HepG2 (cell line): ENCODE data around the gene CERS3. TPM values are rescaled to one million over a fixed set of nuclear protein-coding genes. Genes with fewer than 3 reads are reported as not detected.

ENCODE experiments used
- AGO2 ChIP-seq: fragments of 200-400 bp; formaldehyde crosslinking; optimal IDR thresholded peaks from 2 replicates; pipeline ENCODE3; 2017; ENCODE audit warnings: mild to moderate bottlenecking, low read depth, low read length, moderate library complexity
- ATF7 ChIP-seq, 2 experiments: fragments of 450-650 bp in 1 of 2; sonication (generic) in 1 of 2; formaldehyde crosslinking in 1 of 2; IDR thresholded peaks; 2 replicates each; pipeline versions ENCODE4 v1.4.0 to v1.6.1; 2016 to 2020; ENCODE audit warnings: antibody characterized with exemption in 1 of 2, mild to moderate bottlenecking in 1 of 2, missing genetic modification reagents in 1 of 2
- DPF2 ChIP-seq: sonication (generic); formaldehyde crosslinking; IDR thresholded peaks from 2 replicates; pipeline ENCODE4 v1.4.0; 2020; ENCODE audit warnings: mild to moderate bottlenecking, low read depth, missing genetic modification reagents, borderline replicate concordance
- HMGA1 ChIP-seq: sonication (generic); formaldehyde crosslinking; conservative IDR thresholded peaks from 2 replicates; pipeline ENCODE4 v1.4.0; 2020; ENCODE audit warnings: missing genetic modification reagents
- IRX3 ChIP-seq: sonication (generic); formaldehyde crosslinking; IDR thresholded peaks from 2 replicates; pipeline ENCODE4 v1.8.1; 2023; ENCODE audit warnings: mild to moderate bottlenecking, low read depth, missing genetic modification reagents, borderline replicate concordance
- LCORL ChIP-seq, 2 experiments: fragments of 450-650 bp in 1 of 2; sonication (generic) in 1 of 2; formaldehyde crosslinking in 1 of 2; IDR thresholded peaks; 2 replicates each; pipeline versions ENCODE4 v1.5.0 to v1.6.1; 2017 to 2020; ENCODE audit warnings: antibody characterized with exemption in 1 of 2, missing genetic modification reagents in 1 of 2
- NR2C2 ChIP-seq: sonication (generic); formaldehyde crosslinking; IDR thresholded peaks from 2 replicates; pipeline ENCODE4 v1.4.0; 2020; ENCODE audit warnings: missing genetic modification reagents, mild to moderate bottlenecking, moderate library complexity, borderline replicate concordance
- ONECUT2 ChIP-seq: sonication (generic); formaldehyde crosslinking; IDR thresholded peaks from 2 replicates; pipeline ENCODE4 v1.4.0; 2020; ENCODE audit warnings: missing genetic modification reagents
- SMAD3 ChIP-seq: sonication (generic); formaldehyde crosslinking; IDR thresholded peaks from 2 replicates; pipeline ENCODE4 v1.4.0; 2020; ENCODE audit warnings: missing genetic modification reagents
- SOX6 ChIP-seq, 2 experiments: fragments of 450-650 bp in 1 of 2; sonication (generic) in 1 of 2; formaldehyde crosslinking in 1 of 2; IDR thresholded peaks; 2 replicates each; pipeline versions ENCODE4 v1.4.0 to v1.6.1; 2017 to 2020; ENCODE audit warnings: antibody characterized with exemption in 1 of 2, mild to moderate bottlenecking in 1 of 2, missing genetic modification reagents in 1 of 2
- ZFP36L2 ChIP-seq: sonication (generic); formaldehyde crosslinking; IDR thresholded peaks from 2 replicates; pipeline ENCODE4 v1.4.0; 2020; ENCODE audit warnings: missing genetic modification reagents
- ZFP82 ChIP-seq: sonication (generic); formaldehyde crosslinking; IDR thresholded peaks from 2 replicates; pipeline ENCODE4 v1.5.1; 2020; ENCODE audit warnings: mild to moderate bottlenecking, missing genetic modification reagents, borderline replicate concordance
- ZNF10 ChIP-seq: sonication (generic); formaldehyde crosslinking; IDR thresholded peaks from 2 replicates; pipeline ENCODE4 v1.4.0; 2020; ENCODE audit warnings: mild to moderate bottlenecking, low read depth, missing genetic modification reagents, borderline replicate concordance
- polyA plus RNA-seq, 8 experiments: library from polyadenylated mRNA; depleted of rRNA in 3 of 8; stranded (reverse) in 7 of 8; unstranded in 1 of 8; fragments of >200 nt; fragmentation: Illumina TruSeq in 4 of 8; extraction: Trizol in 4 of 8; gene quantifications; 2 replicates each; pipeline versions ENCODE4 v1.2.1 to v1.2.3, GENCODE V29; 2011 to 2016; ENCODE audit warnings: low read depth in 4 of 8, missing spikeins in 1 of 8, mixed read lengths in 1 of 8; ENCODE audit not compliant: insufficient read depth in 1 of 8
- total RNA-seq, 5 experiments: library from RNA; depleted of rRNA; stranded (reverse); fragments of >200 nt; fragmentation: Illumina TruSeq; extraction: Trizol; gene quantifications; 2 replicates each; pipeline ENCODE4 v1.2.3, GENCODE V29; 2016; ENCODE audit warnings: low read depth in 1 of 5
- TF ChIP-seq, protein P1 (sequence below): sonication (generic); formaldehyde crosslinking; IDR thresholded peaks from 2 replicates; pipeline ENCODE4 v1.4.0; 2020; ENCODE audit warnings: missing genetic modification reagents
- TF ChIP-seq, protein P2 (sequence below): sonication (generic); formaldehyde crosslinking; IDR thresholded peaks from 2 replicates; pipeline ENCODE4 v1.4.0; 2020; ENCODE audit warnings: missing genetic modification reagents, borderline replicate concordance
- TF ChIP-seq, protein P3 (sequence below), 2 experiments: sonication (generic) in 1 of 2; formaldehyde crosslinking in 1 of 2; IDR thresholded peaks; 2 replicates each; pipeline versions ENCODE4 v1.6.1 to v1.9.0; 2014 to 2022; ENCODE audit warnings: antibody characterized with exemption in 1 of 2, borderline replicate concordance in 1 of 2, inconsistent platforms in 1 of 2, low read depth in 1 of 2, missing genetic modification reagents in 1 of 2
- TF ChIP-seq, protein P4 (sequence below): IDR thresholded peaks from 2 replicates; pipeline ENCODE4 v1.6.1; 2016; ENCODE audit warnings: missing compliant biosample characterization, missing genetic modification reagents, borderline replicate concordance

CERS3 gene
- total and polyA plus RNA-seq, 2 of the 13 experiments (the other 11 are each of a cell fraction or from before 2014, with no cell fraction given) = not detected

DNA sequence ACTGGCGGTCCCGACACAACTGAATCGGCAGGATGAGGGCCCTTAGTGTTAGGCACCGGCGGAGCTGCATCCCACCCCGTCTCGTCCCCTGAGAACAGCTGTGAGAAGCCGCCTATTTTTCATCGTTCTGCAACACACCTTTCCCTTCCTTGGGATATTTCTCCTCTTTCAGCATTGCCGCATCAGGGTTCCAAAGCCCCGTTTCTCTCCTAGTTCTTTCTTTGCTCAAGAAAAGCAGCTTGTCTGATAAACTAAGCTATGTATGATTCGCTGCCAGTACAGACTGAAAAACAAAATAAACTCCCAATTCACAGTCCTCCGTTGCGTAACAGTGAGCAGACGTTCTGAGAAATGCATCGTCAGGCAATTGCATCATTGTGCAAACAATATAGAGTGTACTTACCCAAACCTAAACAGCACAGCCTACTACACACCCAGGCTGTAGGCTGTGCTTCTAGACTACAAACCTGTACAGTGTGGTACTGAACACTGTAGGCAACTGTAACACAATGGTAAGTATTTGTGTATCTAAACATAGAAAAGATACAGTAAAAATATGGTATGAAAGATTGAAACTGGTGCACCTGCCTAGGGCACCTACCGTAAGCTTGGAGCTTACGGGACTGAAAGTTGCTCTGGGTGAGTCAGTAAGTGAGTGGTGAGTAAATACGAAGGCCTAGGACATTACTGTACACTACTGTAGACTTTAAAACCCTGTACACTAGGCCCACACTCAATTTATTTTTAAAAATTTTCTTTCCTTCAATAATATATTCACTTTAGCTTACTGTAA, 178.1 kb downstream of the CERS3 start (continued):
- TF ChIP-seq DPF2 (peak; percentile 72; the same call in 1 of the 2 replicates), ZFP36L2 (CRISPR knock-in tag) (no peak), LCORL (IDR thresholded peaks at IDR 0.05) (0 out of 2 replicates have a peak, but pooled peaks have one; percentile 13), LCORL (CRISPR knock-in tag; IDR thresholded peaks at IDR 0.05) (peak; percentile 90), ZNF10 (CRISPR knock-in tag) (no peak), ATF7 (IDR thresholded peaks at IDR 0.05) (peak; percentile 67), ATF7 (CRISPR knock-in tag; IDR thresholded peaks at IDR 0.05) (peak; percentile 92), SOX6 (IDR thresholded peaks at IDR 0.05) (no peak), SOX6 (CRISPR knock-in tag; IDR thresholded peaks at IDR 0.05) (peak; percentile 76), HMGA1 (CRISPR knock-in tag) (no peak), AGO2 (no peak), IRX3 (no peak), SMAD3 (CRISPR knock-in tag) (0 out of 2 replicates have a peak, but pooled peaks have one; percentile 43), NR2C2 (CRISPR knock-in tag) (no peak), ZFP82 (CRISPR knock-in tag) (no peak), ONECUT2 (CRISPR knock-in tag) (no peak)
- TF ChIP-seq, protein P1, sequence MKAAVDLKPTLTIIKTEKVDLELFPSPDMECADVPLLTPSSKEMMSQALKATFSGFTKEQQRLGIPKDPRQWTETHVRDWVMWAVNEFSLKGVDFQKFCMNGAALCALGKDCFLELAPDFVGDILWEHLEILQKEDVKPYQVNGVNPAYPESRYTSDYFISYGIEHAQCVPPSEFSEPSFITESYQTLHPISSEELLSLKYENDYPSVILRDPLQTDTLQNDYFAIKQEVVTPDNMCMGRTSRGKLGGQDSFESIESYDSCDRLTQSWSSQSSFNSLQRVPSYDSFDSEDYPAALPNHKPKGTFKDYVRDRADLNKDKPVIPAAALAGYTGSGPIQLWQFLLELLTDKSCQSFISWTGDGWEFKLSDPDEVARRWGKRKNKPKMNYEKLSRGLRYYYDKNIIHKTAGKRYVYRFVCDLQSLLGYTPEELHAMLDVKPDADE (CRISPR knock-in tag) = no peak
- TF ChIP-seq, protein P2, sequence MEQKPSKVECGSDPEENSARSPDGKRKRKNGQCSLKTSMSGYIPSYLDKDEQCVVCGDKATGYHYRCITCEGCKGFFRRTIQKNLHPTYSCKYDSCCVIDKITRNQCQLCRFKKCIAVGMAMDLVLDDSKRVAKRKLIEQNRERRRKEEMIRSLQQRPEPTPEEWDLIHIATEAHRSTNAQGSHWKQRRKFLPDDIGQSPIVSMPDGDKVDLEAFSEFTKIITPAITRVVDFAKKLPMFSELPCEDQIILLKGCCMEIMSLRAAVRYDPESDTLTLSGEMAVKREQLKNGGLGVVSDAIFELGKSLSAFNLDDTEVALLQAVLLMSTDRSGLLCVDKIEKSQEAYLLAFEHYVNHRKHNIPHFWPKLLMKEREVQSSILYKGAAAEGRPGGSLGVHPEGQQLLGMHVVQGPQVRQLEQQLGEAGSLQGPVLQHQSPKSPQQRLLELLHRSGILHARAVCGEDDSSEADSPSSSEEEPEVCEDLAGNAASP (CRISPR knock-in tag) = peak; percentile 58; the same call in 1 of the 2 replicates
- TF ChIP-seq, protein P3, sequence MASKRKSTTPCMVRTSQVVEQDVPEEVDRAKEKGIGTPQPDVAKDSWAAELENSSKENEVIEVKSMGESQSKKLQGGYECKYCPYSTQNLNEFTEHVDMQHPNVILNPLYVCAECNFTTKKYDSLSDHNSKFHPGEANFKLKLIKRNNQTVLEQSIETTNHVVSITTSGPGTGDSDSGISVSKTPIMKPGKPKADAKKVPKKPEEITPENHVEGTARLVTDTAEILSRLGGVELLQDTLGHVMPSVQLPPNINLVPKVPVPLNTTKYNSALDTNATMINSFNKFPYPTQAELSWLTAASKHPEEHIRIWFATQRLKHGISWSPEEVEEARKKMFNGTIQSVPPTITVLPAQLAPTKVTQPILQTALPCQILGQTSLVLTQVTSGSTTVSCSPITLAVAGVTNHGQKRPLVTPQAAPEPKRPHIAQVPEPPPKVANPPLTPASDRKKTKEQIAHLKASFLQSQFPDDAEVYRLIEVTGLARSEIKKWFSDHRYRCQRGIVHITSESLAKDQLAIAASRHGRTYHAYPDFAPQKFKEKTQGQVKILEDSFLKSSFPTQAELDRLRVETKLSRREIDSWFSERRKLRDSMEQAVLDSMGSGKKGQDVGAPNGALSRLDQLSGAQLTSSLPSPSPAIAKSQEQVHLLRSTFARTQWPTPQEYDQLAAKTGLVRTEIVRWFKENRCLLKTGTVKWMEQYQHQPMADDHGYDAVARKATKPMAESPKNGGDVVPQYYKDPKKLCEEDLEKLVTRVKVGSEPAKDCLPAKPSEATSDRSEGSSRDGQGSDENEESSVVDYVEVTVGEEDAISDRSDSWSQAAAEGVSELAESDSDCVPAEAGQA (IDR thresholded peaks at IDR 0.05; ENCODE audit: low read depth) = no peak
- TF ChIP-seq, protein P3 (CRISPR knock-in tag; IDR thresholded peaks at IDR 0.05; ENCODE audit: borderline replicate concordance) = no peak
- TF ChIP-seq, protein P4, sequence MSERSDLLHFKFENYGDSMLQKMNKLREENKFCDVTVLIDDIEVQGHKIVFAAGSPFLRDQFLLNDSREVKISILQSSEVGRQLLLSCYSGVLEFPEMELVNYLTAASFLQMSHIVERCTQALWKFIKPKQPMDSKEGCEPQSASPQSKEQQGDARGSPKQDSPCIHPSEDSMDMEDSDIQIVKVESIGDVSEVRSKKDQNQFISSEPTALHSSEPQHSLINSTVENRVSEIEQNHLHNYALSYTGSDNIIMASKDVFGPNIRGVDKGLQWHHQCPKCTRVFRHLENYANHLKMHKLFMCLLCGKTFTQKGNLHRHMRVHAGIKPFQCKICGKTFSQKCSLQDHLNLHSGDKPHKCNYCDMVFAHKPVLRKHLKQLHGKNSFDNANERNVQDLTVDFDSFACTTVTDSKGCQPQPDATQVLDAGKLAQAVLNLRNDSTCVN (CRISPR knock-in tag) = no peak
